GM18861 (cell line): ENCODE measurements around the gene ADAMTS2.

ENCODE experiments used
- ATAC-seq: cut with Tn5 transposase; IDR thresholded peaks from one replicate; pipeline ENCODE4 v1.9.1; 2021; ENCODE audit not compliant: unreplicated experiment

Gene ADAMTS2

GRCh38 chr5:179166171-179166885, 178.9 kb downstream of the ADAMTS2 start:
- no peak for ATAC-seq

DNA sequence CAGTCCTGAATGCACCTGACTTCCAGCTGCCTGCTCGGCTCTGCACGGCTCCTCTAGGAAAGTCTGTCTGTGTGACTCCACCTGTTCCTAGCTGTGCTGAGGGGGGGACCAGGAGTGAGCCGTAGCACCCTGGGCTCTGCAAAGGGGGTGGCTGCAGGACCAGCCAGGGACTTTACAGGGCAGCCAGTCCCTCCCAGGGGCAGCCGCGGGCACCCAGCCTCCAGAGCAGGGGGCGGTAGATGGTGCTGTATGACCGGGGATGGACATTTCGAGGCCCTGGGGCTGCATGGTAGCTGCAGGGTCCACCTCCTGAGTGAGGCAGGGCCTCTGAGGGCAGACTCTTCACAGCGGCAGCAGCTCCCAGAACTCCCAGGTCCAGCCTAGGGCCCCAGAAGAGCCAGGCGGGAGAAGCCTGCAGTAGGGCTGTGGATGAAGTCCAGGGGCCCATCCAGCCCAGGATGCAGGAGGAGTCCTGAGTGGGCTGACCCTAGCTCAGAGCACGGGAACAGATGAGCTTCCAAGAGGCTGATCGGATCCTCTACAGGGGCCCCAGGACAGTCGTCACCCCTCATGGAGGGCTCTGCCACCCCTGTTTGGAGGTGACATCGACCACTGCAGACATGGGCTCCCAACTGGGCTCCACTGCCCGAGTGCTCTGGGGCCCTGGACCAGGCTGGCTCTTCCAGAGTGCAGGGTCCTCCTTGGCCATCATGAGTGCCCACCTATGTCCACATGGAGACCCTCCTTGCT, 179.7 kb downstream of the ADAMTS2 start:
- no peak for ATAC-seq

- ATAC-seq = no peak
These were observed 180.6 kb downstream of the ADAMTS2 start for GRCh38 chr5:179164331-179165311.

GRCh38 chr5:179163236-179164155, 181.8 kb downstream of the ADAMTS2 start:
- no peak for ATAC-seq

DNA sequence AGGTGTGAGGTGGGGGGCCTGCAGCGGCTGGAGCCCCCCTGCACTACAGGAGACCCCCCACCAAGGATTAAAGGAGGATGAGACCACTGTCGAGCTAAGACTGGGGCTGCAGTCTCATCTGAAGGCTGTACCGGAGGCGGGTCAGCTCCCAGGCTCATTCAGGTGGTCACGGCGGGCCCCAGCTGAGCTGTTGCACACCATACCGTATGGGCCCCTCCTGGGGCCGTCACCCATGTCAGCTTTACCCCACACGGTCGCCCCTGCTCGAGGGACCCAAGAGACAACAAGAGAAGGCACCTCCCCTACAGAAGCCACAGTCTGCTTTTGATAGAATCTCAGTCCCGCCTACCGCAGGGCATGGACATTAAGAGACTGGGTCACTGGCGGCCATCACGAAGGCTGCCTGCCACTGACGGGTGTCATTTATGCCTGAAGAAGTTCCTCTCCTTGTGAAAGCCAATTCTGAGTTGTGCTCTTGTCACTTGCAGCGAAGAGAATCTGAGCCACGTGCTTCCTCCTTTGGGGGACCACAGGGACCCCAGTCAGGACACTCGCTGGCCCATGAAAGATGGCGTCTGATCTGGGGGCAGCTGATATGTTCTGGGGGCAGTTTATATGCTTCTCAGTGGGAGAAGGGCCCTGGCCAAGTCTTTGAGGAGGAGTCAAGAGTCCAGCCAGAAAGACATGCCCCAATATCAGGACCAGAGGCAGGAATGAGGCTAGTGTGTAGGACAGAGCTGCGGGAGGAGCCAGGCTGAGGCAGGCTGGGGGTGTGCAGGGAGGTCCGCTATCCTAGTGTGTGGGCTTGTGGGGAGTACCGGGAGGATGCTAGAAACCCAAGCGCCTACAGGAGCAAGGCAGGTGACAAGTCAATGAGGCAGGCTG, 182.7 kb downstream of the ADAMTS2 start:
- ATAC-seq = no peak

GRCh38 chr5:179161901-179162300, 183.4 kb downstream of the ADAMTS2 start:
- no peak for ATAC-seq

- ATAC-seq = no peak
These were observed 184.7 kb downstream of the ADAMTS2 start for GRCh38 chr5:179160584-179160983.

GRCh38 chr5:179158556-179158955, 186.7 kb downstream of the ADAMTS2 start:
- no peak for ATAC-seq

DNA sequence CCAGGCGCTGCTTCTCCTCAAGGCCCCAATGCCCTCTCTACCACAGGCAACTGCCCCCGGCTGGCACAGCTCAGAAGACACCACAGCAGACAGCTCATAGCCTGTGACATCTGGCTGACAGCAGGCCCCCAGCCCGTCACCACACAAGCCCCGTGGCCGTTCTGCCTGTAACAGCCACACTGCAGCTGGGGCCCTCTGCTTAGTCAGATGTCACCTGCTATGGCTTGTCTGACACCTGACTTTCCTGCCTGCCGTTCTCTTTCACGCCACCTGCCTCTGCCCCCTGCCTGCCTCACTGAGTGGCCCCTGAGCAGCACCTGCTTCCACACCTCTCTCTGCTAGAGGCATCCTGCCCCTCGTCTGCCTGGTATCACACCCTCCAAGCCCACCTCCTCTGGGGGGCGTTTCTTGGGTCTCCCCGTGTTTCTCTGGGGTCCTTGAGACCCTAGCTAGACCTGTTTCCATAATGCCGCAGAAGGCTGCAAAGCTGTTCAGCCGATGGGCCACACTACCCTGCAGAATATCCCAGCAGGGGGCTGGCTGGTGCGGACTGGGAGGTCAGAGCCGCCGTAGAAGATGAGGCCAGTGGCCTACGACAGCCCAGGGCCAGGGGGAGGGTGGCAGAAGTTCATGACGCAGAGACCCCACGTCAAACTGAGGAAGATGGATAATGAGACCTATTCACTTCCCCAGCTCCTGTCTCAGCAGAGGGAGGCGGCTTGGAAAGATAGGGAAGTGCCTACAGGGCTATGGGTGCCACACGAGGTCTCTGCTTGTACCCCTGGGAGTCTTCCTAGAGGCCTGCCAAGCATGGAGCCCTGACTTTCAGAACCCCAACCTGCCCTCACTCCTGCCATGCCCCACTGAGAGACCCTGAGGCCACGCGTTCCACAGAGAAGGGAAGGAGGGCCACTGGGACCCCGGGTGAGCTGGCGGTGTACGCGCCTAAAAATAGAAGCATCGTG, 190.0 kb downstream of the ADAMTS2 start:
- no peak for ATAC-seq

GRCh38 chr5:179154346-179154990, 190.8 kb downstream of the ADAMTS2 start:
- no peak for ATAC-seq

DNA sequence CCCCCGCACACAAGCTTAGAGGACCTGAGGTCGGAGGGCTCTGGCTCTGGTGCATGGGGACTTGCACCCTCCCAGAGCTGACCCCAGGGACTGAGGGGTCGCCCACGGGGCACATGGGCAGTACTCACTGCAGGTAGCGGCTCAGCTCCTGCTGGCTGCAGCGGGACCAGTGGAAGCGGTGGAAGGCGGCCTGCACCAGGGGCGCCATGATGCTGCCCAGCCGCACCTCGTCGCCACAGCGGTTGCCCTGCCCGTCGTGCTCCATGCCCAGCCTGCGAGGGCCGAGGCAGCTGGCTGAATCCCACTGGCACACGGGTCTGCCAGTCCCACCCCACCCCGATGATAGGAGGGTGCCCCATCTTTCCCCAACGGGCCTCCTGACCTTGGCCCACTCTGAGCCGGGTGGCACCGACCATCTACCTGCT, 191.3 kb downstream of the ADAMTS2 start:
- ATAC-seq = no peak

DNA sequence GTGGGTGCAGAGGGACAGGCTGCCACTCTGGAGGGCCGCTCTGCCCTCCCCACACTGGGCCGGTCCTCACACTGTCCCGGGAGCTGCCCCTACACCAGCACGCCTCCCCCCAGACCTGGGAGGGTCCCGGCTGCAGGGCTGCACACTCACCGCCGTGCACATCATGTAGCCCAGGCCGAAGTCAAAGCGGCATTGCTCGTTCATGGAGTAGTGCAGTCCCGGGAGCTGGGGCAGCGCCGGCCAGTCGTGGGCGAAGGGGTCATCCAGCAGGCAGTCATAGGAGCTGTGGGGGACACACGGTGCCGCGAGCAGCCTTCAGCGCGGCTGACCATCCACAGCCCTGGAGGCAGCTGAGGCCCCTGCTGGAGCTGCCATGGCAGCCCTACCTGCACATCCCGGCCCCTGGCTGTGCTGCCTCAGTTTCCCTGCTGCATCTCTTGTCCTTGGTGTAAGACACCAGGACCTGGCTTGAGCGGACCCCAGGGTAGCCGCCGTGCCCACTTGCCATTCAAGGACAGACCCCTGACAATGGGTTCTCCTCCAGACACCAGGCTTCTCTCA, 191.8 kb downstream of the ADAMTS2 start:
- ATAC-seq = no peak

GRCh38 chr5:179152941-179153340, 192.3 kb downstream of the ADAMTS2 start:
- ATAC-seq = no peak

GRCh38 chr5:179152144-179152895, 192.9 kb downstream of the ADAMTS2 start:
- ATAC-seq = no peak

GRCh38 chr5:179151286-179152118, 193.8 kb downstream of the ADAMTS2 start:
- no peak for ATAC-seq

DNA sequence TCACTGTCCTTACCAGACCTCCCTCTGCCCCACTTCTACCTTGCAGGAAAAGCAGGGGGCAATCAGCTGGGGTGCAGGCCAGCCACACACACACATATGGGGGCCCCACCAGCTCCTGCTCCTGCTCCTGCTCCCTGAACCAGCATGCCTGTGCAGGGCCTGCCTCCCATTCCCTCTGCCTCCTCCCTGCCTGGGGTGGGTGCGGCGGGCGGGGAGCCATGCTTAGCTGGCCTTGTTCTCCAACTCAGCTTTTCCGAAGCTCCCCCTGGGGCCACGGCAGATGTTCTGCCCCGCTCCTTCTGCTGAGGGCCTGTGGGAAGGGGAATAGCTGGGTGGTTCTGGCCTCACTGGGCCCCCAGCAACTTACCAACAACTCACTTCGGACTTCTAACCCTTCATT, 195.2 kb downstream of the ADAMTS2 start:
- no peak for ATAC-seq
